ENCODE results near the gene PTPRN2. TPM values are rescaled to one million over a fixed set of nuclear protein-coding genes. Genes with fewer than 3 reads are reported as not detected.
"Not testable (repeated sequence)": the region's sequence is repeated elsewhere in the genome, so short reads cannot be mapped to it uniquely, and the experiment has no call there.

Gene PTPRN2
- total and polyA plus RNA-seq, 8 donors, result 12.2 to 49.2 (median 31.8) TPM

DNA sequence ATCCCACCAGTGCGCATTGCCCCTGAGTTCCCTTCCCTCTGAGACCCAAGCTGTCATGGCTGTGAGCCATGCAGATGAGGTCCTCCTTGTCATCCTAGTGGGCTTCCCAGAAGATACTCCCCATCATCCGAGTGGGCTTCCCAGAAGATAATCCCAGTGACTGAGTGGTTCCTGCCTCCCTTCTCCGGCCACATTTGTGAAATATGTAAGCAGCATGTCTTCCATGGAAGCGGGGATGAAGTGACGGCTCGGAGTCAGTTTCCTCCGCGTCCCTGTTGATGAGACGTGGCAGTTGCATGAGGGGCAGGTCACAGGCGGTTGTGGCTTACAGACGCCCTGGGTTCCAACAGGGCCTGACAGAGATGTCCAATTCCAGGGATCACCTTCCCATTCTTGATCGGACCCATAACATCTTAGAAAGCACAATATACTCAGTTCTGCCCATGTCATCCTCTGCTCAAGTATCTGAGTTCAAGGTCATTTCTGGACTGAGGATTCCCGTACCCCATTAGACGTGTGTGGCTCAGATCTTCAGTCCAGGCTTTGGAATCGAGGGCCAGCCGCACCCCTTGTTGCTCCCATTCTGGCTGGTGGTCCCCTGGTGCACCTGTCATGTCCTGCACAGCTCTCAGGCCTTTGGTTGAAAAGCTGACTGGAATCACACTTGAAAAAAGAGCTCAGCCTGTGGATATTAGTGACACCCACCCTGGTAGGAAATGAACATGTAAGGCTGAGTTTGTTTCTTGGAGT lies 166.9 kb downstream of the PTPRN2 start:
- intact Hi-C loops (cut with DNase I), result no loop called here
- FAIRE-seq (no peak), DNase-seq (no peak), ATAC-seq (no peak)
- no peak overlapping the region for H3K4me3 ChIP-seq
- 91 to 94% methylated on average over 16 of the region's 16 CpGs for WGBS, 2 donors
- H3K36me3 ChIP-seq, result no peaks in the 10 kb centered on the region
- H3K27ac ChIP-seq, result no peak overlapping the region
- H3K4me1 ChIP-seq, result no peaks in the 10 kb centered on the region
- TF ChIP-seq, protein P1, sequence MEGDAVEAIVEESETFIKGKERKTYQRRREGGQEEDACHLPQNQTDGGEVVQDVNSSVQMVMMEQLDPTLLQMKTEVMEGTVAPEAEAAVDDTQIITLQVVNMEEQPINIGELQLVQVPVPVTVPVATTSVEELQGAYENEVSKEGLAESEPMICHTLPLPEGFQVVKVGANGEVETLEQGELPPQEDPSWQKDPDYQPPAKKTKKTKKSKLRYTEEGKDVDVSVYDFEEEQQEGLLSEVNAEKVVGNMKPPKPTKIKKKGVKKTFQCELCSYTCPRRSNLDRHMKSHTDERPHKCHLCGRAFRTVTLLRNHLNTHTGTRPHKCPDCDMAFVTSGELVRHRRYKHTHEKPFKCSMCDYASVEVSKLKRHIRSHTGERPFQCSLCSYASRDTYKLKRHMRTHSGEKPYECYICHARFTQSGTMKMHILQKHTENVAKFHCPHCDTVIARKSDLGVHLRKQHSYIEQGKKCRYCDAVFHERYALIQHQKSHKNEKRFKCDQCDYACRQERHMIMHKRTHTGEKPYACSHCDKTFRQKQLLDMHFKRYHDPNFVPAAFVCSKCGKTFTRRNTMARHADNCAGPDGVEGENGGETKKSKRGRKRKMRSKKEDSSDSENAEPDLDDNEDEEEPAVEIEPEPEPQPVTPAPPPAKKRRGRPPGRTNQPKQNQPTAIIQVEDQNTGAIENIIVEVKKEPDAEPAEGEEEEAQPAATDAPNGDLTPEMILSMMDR (IDR thresholded peaks at IDR 0.05), result no peak
- no peaks in the 10 kb centered on the region for H3K9me3 ChIP-seq
- H3K27me3 ChIP-seq, result no peaks in the 10 kb centered on the region

DNA sequence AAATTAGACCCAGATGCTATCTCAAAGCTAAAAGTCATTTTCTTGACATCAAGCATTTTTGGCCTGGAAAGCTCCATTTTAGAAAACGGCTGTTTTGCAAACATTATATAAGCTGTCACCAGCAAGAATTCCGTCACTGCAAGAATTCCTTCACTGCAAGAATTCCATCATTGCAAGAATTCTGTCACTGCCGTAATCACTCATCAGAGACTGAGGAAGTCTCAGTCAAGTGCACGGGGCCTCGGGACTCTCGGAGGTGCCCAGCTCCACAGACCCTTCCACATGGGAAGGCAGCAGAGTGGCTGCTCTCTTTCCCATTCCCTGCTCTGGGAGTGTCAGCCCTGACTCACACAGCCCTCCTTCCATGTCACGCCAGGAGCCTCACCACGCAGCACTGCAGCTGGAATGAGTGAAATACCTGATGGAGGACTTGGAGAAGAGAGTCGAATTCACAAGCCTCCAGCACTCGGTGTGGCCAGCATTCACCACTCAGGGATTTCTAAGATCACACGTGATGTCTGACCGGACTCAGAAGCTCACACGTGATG lies 168.3 kb downstream of the PTPRN2 start:
- intact Hi-C loops (cut with DNase I), result no loop called here
- TF ChIP-seq, protein P1 (IDR thresholded peaks at IDR 0.05), result no peak
- H3K36me3 ChIP-seq, result no peaks in the 10 kb centered on the region
- no peaks in the 10 kb centered on the region for H3K9me3 ChIP-seq
- H3K27ac ChIP-seq, result no peak overlapping the region
- 75 to 77% methylated on average over 13 of the region's 13 CpGs for WGBS, 2 donors
- no peak overlapping the region for H3K4me3 ChIP-seq
- no peaks in the 10 kb centered on the region for H3K4me1 ChIP-seq
- no peaks in the 10 kb centered on the region for H3K27me3 ChIP-seq
- ATAC-seq (no peak), FAIRE-seq (no peak), DNase-seq (no peak)

DNA sequence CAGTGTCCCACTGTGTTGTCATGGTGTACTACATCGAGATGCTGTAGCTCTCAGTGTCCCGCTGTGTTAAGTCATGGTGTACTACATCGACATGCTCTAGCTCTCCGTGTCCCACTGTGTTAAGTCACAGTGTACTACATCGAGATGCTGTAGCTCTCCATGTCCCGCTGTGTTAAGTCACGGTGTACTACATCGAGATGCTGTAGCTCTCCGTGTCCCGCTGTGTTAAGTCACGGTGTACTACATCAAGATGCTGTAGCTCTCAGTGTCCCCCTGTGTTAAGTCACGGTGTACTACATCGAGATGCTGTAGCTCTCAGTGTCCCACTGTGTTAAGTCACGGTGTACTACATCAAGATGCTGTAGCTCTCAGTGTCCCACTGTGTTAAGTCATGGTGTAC lies 169.2 kb downstream of the PTPRN2 start:
- FAIRE-seq; H3K27me3 ChIP-seq; H3K4me3 ChIP-seq; H3K9me3 ChIP-seq; H3K4me1 ChIP-seq; intact Hi-C loops (cut with DNase I); ATAC-seq; DNase-seq; H3K27ac ChIP-seq; H3K36me3 ChIP-seq: not testable (repeated sequence)
- 93 to 95% methylated on average over 14 of the region's 14 CpGs for WGBS, 2 donors

DNA sequence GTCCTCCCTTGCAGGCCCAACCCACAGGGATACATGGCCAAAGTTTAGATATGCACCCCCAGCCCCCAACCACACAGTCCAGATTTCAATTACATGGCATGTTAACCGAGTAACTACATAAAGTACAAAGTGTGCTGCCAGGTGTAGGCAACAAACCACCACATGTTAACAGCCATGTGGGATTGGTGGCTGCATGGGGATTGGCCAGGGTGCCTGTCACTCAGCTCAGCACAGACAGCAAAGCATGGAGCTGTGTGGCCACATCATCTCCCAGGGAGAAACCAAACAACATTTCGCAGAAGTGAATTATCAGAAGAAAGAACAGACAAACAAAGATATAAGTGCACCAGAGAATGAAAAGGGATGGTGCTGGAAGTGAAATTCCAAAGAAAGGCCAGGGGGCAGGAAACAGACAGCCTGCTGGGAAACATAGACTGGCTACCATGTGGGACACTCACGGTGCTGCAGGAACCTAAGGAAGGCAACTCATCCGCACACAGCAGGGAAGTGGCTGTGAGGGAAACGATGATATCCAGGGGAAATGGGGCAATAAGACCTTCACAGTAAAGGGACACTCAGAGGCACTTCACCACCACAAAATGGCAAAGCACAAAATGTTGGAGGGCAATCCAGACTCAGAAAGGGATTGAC lies 171.2 kb downstream of the PTPRN2 start:
- TF ChIP-seq, protein P1 (IDR thresholded peaks at IDR 0.05), result no peak

DNA sequence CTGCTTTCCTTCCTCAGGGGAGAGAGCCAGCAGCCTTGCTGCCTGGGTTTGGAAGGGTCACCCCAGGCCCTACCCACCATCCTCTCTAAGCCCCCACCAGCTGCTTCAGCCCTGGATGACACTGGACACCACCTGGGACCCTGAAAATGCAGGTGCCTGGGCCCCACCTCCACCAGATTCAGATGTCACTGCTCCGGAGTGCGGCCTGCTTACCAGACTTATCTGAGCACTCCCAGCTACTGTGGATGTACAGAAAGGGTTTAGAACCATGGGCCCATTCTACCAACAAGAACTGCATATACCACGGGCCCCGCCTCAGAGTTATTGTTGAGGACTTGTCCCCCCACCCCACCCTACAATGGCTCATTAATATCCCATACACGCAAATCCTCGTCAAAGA lies 172.3 kb downstream of the PTPRN2 start:
- no peaks in the 10 kb centered on the region for H3K9me3 ChIP-seq
- H3K27me3 ChIP-seq, result no peaks in the 10 kb centered on the region
- ATAC-seq (no peak), DNase-seq (no peak), FAIRE-seq (no peak)
- H3K4me1 ChIP-seq, result no peaks in the 10 kb centered on the region
- no peaks in the 10 kb centered on the region for H3K36me3 ChIP-seq
- WGBS, 2 donors, result 96 to 98% methylated on average over 6 of the region's 6 CpGs
- intact Hi-C loops (cut with DNase I), result no loop called here
- TF ChIP-seq, protein P1 (IDR thresholded peaks at IDR 0.05), result no peak
- H3K4me3 ChIP-seq, result no peak overlapping the region
- H3K27ac ChIP-seq, result no peak overlapping the region

More for the DNA sequence above, 171.2 kb downstream of the PTPRN2 start:
- no peaks in the 10 kb centered on the region for H3K9me3 ChIP-seq
- FAIRE-seq (no peak), ATAC-seq (peak in 1 of 4 donors; percentile 44), DNase-seq (no peak)
- H3K27ac ChIP-seq, result no peak overlapping the region
- H3K4me3 ChIP-seq, result no peak overlapping the region
- no peaks in the 10 kb centered on the region for H3K27me3 ChIP-seq
- no peaks in the 10 kb centered on the region for H3K4me1 ChIP-seq
- 73 to 74% methylated on average over 5 of the region's 5 CpGs for WGBS, 2 donors
- intact Hi-C loops (cut with DNase I), result no loop called here
- no peaks in the 10 kb centered on the region for H3K36me3 ChIP-seq
